Measurements from ENCODE around the gene MMP15. TPM values are rescaled to one million over a fixed set of nuclear protein-coding genes. Genes with fewer than 3 reads are reported as not detected.

MMP15 gene
- total RNA-seq, 1 experiment from 2014 or later, result 1.3 TPM

- Mint-ChIP-seq H3K36me3 (ENCODE audit: insufficient read depth, unreplicated experiment) (peaks cover 55% of the 10 kb centered on the region), H3K4me3 (ENCODE audit: unreplicated experiment) (peak within 1 kb of the TSS; percentile 86), H3K9me3 (ENCODE audit: unreplicated experiment) (no peaks in the 10 kb centered on the region), H3K27ac (ENCODE audit: low read depth, unreplicated experiment) (peak within 1 kb of the TSS; percentile 29), H3K27me3 (ENCODE audit: insufficient read depth, unreplicated experiment) (no peaks in the 10 kb centered on the region), H3K4me1 (ENCODE audit: insufficient read depth, unreplicated experiment) (peaks cover 22% of the 10 kb centered on the region)
- POLR2A ChIA-PET, result interaction anchor here (0.6 to 3.7 kb wide), 15 partner anchors 11 to 227 kb away, joined by 3 to 17 read pairs (median 4); partner anchors contain the start of gene CFAP20
- DNase-seq (ENCODE audit: unreplicated experiment), result no peak
- BruUV-seq (replicated peaks), result no TSS peak
- TF ChIP-seq CTCF (IDR thresholded peaks at IDR 0.05; ENCODE audit: unreplicated experiment), result no peak
- CTCF ChIA-PET, result interaction anchor here (0.5 to 7.0 kb wide), 11 partner anchors 9 to 219 kb away, joined by 3 to 88 read pairs (median 3); no protein-coding TSS in a partner anchor
- intact Hi-C loops (cut with micrococcal nuclease), result loop anchor here (1.0 to 2.0 kb wide), 3 partner anchors 101 to 243 kb away; partner anchors contain the start of gene KIFC3
These were observed 25.4 kb upstream of the MMP15 start, which contains the start of gene ZNF319 for GRCh38 chr16:57999971-58000705. TSS of gene ZNF319 (minus strand) at chr16:58000672. CDS start at chr16:57998265, 2,407 bp downstream.

- peaks cover 28% of the 10 kb centered on the region for H3K4me1 Mint-ChIP-seq (ENCODE audit: insufficient read depth, unreplicated experiment)
- peak within 1 kb of the TSS; percentile 86 for H3K4me3 Mint-ChIP-seq (ENCODE audit: unreplicated experiment)
- intact Hi-C loops (cut with micrococcal nuclease), result loop anchor here (1.0 to 2.0 kb wide), 3 partner anchors 102 to 244 kb away; partner anchors contain the start of gene KIFC3
- ChIA-PET CTCF (interaction anchor here (0.6 to 7.0 kb wide), 9 partner anchors 9 to 220 kb away, joined by 3 to 88 read pairs (median 3); no protein-coding TSS in a partner anchor), POLR2A (interaction anchor here (0.8 to 3.7 kb wide), 16 partner anchors 10 to 473 kb away, joined by 3 to 17 read pairs (median 4); partner anchors contain the start of genes CFAP20 and KATNB1)
- peak; percentile 82 for DNase-seq (ENCODE audit: unreplicated experiment)
- no TSS peak for BruUV-seq (replicated peaks)
- H3K36me3 Mint-ChIP-seq (ENCODE audit: insufficient read depth, unreplicated experiment), result peaks cover 53% of the 10 kb centered on the region
- H3K27me3 Mint-ChIP-seq (ENCODE audit: insufficient read depth, unreplicated experiment), result no peaks in the 10 kb centered on the region
- peak; percentile 82 for TF ChIP-seq CTCF (IDR thresholded peaks at IDR 0.05; ENCODE audit: unreplicated experiment)
- H3K9me3 Mint-ChIP-seq (ENCODE audit: unreplicated experiment), result no peaks in the 10 kb centered on the region
- peak within 1 kb of the TSS; percentile 29 for H3K27ac Mint-ChIP-seq (ENCODE audit: low read depth, unreplicated experiment)
These were observed 24.6 kb upstream of the MMP15 start, which contains the start of gene USB1 for GRCh38 chr16:58000706-58001676. TSS of gene USB1 (plus strand) at chr16:58001407. CDS start at chr16:58001484, 77 bp downstream.

- TSS peak; percentile 29 for BruUV-seq (replicated peaks)
- DNase-seq (ENCODE audit: unreplicated experiment), result no peak
- Mint-ChIP-seq H3K27ac (ENCODE audit: low read depth, unreplicated experiment) (peak overlapping the region; percentile 29), H3K4me1 (ENCODE audit: insufficient read depth, unreplicated experiment) (peaks cover 28% of the 10 kb centered on the region), H3K9me3 (ENCODE audit: unreplicated experiment) (no peaks in the 10 kb centered on the region), H3K36me3 (ENCODE audit: insufficient read depth, unreplicated experiment) (peaks cover 60% of the 10 kb centered on the region), H3K27me3 (ENCODE audit: insufficient read depth, unreplicated experiment) (no peaks in the 10 kb centered on the region), H3K4me3 (ENCODE audit: unreplicated experiment) (peak overlapping the region; percentile 86)
- no peak for TF ChIP-seq CTCF (IDR thresholded peaks at IDR 0.05; ENCODE audit: unreplicated experiment)
- ChIA-PET CTCF (interaction anchor here (0.7 to 7.0 kb wide), 5 partner anchors 22 to 244 kb away, joined by 3 to 88 read pairs (median 4); no protein-coding TSS in a partner anchor), POLR2A (interaction anchor here (1.0 to 3.7 kb wide), 8 partner anchors 92 to 267 kb away, joined by 3 to 17 read pairs (median 6); partner anchors contain the start of genes CFAP20 and KATNB1)
- intact Hi-C loops (cut with micrococcal nuclease), result loop anchor here (2.0 kb wide), 1 partner anchor 199 kb away; the partner anchor contains the start of gene KIFC3
These were observed 23.7 kb upstream of the MMP15 start for GRCh38 chr16:58001781-58002415.

All from MCF 10A (cell line).